Activated T-helper 2 cell treated with anti-CD3 and anti-CD28 coated beads, Interferon-gamma antibody, Interleukin-2, Interleukin-4, amounts not matched to agents 10 μg/mL and 5 μg/mL and 100 μg/mL, durations not matched to agents 14 hours and 24 hours and 36 hours (primary cell): Measurements from ENCODE around the gene NUAK2. TPM values are rescaled to one million over a fixed set of nuclear protein-coding genes. Genes with fewer than 3 reads are reported as not detected.

Experiments used
- DNase-seq: peaks from one replicate; pipeline ENCODE4 v3.0.0; 2021; ENCODE audit warnings: low spot score
- H3K27ac Mint-ChIP-seq: one replicate; pipeline ENCODE4 v1.8.0; 2021; ENCODE audit warnings: mixed read lengths
- H3K27me3 Mint-ChIP-seq: one replicate; pipeline ENCODE4 v1.8.0; 2021; ENCODE audit warnings: low read depth, mixed read lengths
- H3K36me3 Mint-ChIP-seq: one replicate; pipeline ENCODE4 v1.8.0; 2021; ENCODE audit warnings: low read depth, mixed read lengths
- H3K4me1 Mint-ChIP-seq: one replicate; pipeline ENCODE4 v1.8.0; 2021; ENCODE audit warnings: low read depth, mixed read lengths
- H3K4me3 Mint-ChIP-seq: one replicate; pipeline ENCODE4 v1.8.0; 2021; ENCODE audit warnings: low read depth, mild to moderate bottlenecking, moderate library complexity, mixed read lengths
- H3K9me3 Mint-ChIP-seq: one replicate; pipeline ENCODE4 v1.8.0; 2021; ENCODE audit warnings: mixed read lengths
- intact Hi-C: fragments of 100-400 bp; cut with micrococcal nuclease; formaldehyde crosslinking; loops from one replicate; pipeline ENCODE4 v1.15.1; 2023
- total RNA-seq: library from RNA; stranded (reverse); gene quantifications from 2 replicates; pipeline ENCODE4 v1.2.3, GENCODE V29; 2022

Gene NUAK2
- total RNA-seq, 1 donor from 2014 or later = 0.41 TPM

DNA sequence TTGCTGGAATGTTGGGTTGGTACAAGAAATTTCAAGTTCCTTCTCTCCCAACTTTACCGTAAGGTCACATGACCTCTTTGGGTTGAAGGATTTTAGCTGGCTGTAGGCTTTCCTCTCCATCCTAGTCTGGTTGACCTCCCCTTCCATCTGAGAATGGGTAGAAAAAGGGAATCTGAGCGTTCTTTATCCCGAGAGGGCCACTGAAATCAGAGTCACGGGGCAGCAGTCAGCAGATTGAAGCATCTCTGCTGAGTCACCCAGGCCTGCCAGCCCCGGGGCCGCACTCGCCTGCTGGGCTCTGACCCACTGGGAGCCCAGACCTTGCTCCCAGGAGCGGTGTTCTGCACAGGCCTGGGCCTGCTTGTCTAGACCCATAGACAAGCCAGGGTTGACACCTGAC lies 62.8 kb downstream of the NUAK2 start:
- no peak overlapping the region for H3K4me3 Mint-ChIP-seq
- no peaks in the 10 kb centered on the region for H3K36me3 Mint-ChIP-seq
- H3K9me3 Mint-ChIP-seq = no peaks in the 10 kb centered on the region
- H3K27ac Mint-ChIP-seq = no peak overlapping the region
- H3K27me3 Mint-ChIP-seq = no peaks in the 10 kb centered on the region
- H3K4me1 Mint-ChIP-seq = peaks cover 20% of the 10 kb centered on the region
- intact Hi-C loops = loop anchor here (5.0 kb wide), 2 partner anchors 46 to 116 kb away; partner anchors contain the start of gene DSTYK
- no peak for DNase-seq

DNA sequence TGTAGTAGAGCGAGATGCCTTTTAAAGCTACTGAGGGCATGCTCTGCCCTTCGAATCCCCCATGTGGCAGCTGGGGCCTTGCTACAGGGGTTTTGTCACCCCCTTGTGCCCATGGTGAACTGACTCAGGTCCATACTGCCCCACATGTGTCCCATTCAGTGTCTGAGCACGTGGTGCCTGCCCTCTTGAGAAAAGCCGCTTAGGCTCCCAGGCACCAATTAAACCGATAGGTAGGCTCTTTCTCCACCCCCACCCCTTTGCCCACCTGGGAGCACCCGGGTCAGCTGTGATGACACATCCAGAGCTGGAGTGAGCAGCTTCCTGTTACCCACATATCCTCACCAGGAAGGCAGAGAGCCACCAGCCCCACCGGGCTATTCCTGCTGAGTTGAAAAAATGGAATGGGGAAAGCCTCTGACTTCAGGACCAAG lies 63.3 kb downstream of the NUAK2 start:
- Mint-ChIP-seq H3K4me1 (peaks cover 19% of the 10 kb centered on the region), H3K4me3 (no peak overlapping the region), H3K27me3 (no peaks in the 10 kb centered on the region), H3K36me3 (no peaks in the 10 kb centered on the region), H3K27ac (no peak overlapping the region), H3K9me3 (no peaks in the 10 kb centered on the region)
- DNase-seq = no peak
- intact Hi-C loops = loop anchor here (5.0 kb wide), 2 partner anchors 46 to 116 kb away; partner anchors contain the start of gene DSTYK

- H3K27me3 Mint-ChIP-seq = no peaks in the 10 kb centered on the region
- intact Hi-C loops = loop anchor here (5.0 kb wide), 2 partner anchors 45 to 115 kb away; partner anchors contain the start of gene DSTYK
- H3K36me3 Mint-ChIP-seq = no peaks in the 10 kb centered on the region
- H3K27ac Mint-ChIP-seq = no peak overlapping the region
- no peaks in the 10 kb centered on the region for H3K9me3 Mint-ChIP-seq
- no peak for DNase-seq
- H3K4me1 Mint-ChIP-seq = peaks cover 15% of the 10 kb centered on the region
- no peak overlapping the region for H3K4me3 Mint-ChIP-seq
Measured at GRCh38 chr1:205257735-205258134, 63.8 kb downstream of the NUAK2 start.

DNA sequence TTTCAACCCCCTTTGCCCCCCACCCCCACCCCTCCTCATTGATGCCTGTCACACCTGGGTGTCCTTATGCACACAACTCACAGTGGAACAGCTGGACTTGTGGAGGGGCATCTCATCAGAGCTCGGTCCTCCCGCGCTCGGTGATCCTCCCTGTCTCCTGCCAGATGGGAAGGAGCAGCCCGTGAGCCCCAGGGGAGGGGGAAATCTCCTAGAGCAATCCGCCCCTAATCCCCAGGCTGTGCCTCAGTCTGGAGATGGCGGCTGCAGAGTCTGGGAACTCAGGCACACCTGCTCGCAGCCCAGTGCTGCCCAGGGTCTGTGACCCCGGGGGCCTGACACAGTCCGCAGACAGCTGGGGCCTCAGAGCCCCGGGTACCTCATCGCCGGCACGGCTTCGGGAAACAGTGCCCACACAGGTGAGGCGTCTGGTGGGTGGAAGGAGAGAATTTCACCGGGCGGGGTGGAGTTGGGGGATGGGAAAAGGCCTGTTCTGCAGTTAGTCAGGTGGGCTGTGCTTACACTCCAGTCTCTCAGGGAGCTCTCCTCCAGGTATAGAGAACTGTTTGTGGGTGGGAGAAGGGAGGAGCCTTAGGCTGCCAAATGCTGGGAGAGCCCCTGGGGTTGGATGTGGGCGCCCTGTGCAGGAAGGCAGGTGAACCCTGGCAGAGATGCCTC lies 64.5 kb downstream of the NUAK2 start:
- intact Hi-C loops = loop anchor here (1.0 to 5.0 kb wide), 5 partner anchors 28 to 268 kb away; partner anchors contain the start of gene DSTYK
- H3K9me3 Mint-ChIP-seq = no peaks in the 10 kb centered on the region
- no peak overlapping the region for H3K4me3 Mint-ChIP-seq
- no peaks in the 10 kb centered on the region for H3K27me3 Mint-ChIP-seq
- H3K36me3 Mint-ChIP-seq = no peaks in the 10 kb centered on the region
- H3K27ac Mint-ChIP-seq = no peak overlapping the region
- peaks cover 10% of the 10 kb centered on the region for H3K4me1 Mint-ChIP-seq
- DNase-seq = no peak

- intact Hi-C loops = loop anchor here (1.0 to 5.0 kb wide), 5 partner anchors 27 to 267 kb away; partner anchors contain the start of gene DSTYK
- peak; percentile 74 for DNase-seq
- Mint-ChIP-seq H3K36me3 (no peaks in the 10 kb centered on the region), H3K4me3 (no peak overlapping the region), H3K27ac (no peak overlapping the region), H3K9me3 (no peaks in the 10 kb centered on the region), H3K4me1 (peaks cover 4% of the 10 kb centered on the region), H3K27me3 (no peaks in the 10 kb centered on the region)
Measured at GRCh38 chr1:205255941-205256780, 65.4 kb downstream of the NUAK2 start.

Other genes with a start within 250 kb of the NUAK2 start
- 3.2 and 3.3 TPM in 2 replicates for gene TMEM81, start 237.3 kb downstream of the NUAK2 start, total RNA-seq
- 19.2 and 21.6 TPM in 2 replicates for gene RBBP5, start 199.8 kb downstream of the NUAK2 start, total RNA-seq
- gene DSTYK, start 110.0 kb downstream of the NUAK2 start, total RNA-seq = 27.3 and 28.6 TPM in 2 replicates
- 13.4 and 14.0 TPM in 2 replicates for gene TMCC2, start 93.8 kb downstream of the NUAK2 start, total RNA-seq
- not detected in 2 replicates for gene KLHDC8A, start 35.2 kb upstream of the NUAK2 start, total RNA-seq
- gene LEMD1, start 100.3 kb upstream of the NUAK2 start, total RNA-seq = 0.48 TPM in 1 of 2 replicates, not detected in the other
- gene BLACAT1, start 134.3 kb upstream of the NUAK2 start, total RNA-seq = not detected in 2 replicates
- 0.37 and 0.68 TPM in 2 replicates for gene CDK18, start 182.9 kb upstream of the NUAK2 start, total RNA-seq